Small intestine (tissue), 7 donors: ENCODE data around the gene MSH4. TPM values are rescaled to one million over a fixed set of nuclear protein-coding genes. Genes with fewer than 3 reads are reported as not detected.
A peak's percentile ranks its signal among the peaks of the same experiment; 100 is the strongest.
"Not testable (repeated sequence)": the region's sequence is repeated elsewhere in the genome, so short reads cannot be mapped to it uniquely, and the experiment has no call there.

Experiments
- DNase-seq, 2 donors: peaks; one replicate each; pipeline versions ENCODE4 v3.0.0 to v3.0.0-alpha.2; 2013
- FAIRE-seq: peaks from 2 replicates; lab custom pipeline; 2012; peaks lifted over from hg19 to GRCh38; lab: Jason Lieb, UNC
- H3K27ac ChIP-seq, 3 donors: one replicate each; pipeline ENCODE4 v1.5.1; 2013; ENCODE audit warnings: low read length in 2 of 3, mild to moderate bottlenecking in 2 of 3, control low read depth in 1 of 3, inconsistent platforms in 1 of 3, low read depth in 1 of 3, moderate library complexity in 1 of 3
- H3K27me3 ChIP-seq, 3 donors: one replicate each; pipeline ENCODE4 v1.6.1; 2013; ENCODE audit warnings: low read length in 3 of 3, inconsistent platforms in 1 of 3; ENCODE audit not compliant: control insufficient read depth in 3 of 3, insufficient read depth in 3 of 3
- H3K36me3 ChIP-seq, 3 donors: one replicate each; pipeline ENCODE4 v1.6.1; 2013; ENCODE audit warnings: low read length in 3 of 3, inconsistent platforms in 1 of 3, low read depth in 1 of 3, mild to moderate bottlenecking in 1 of 3, moderate library complexity in 1 of 3; ENCODE audit not compliant: control insufficient read depth in 3 of 3, insufficient read depth in 2 of 3
- H3K4me1 ChIP-seq, 3 donors: one replicate each; pipeline ENCODE4 v1.6.1; 2013; ENCODE audit warnings: low read length in 2 of 3, inconsistent platforms in 1 of 3, low read depth in 1 of 3, mild to moderate bottlenecking in 1 of 3, moderate library complexity in 1 of 3; ENCODE audit not compliant: control insufficient read depth in 3 of 3, insufficient read depth in 2 of 3
- H3K4me3 ChIP-seq, 3 donors: one replicate each; pipeline ENCODE4 v1.5.1; 2013; ENCODE audit warnings: low read length in 3 of 3, control low read depth in 1 of 3, inconsistent platforms in 1 of 3, low read depth in 1 of 3, mild to moderate bottlenecking in 1 of 3, moderate library complexity in 1 of 3
- H3K9me3 ChIP-seq, 2 donors: one replicate each; pipeline ENCODE4 v1.6.1; 2013; ENCODE audit warnings: low read depth in 1 of 2, low read length in 1 of 2; ENCODE audit not compliant: control insufficient read depth in 2 of 2, insufficient read depth in 1 of 2
- WGBS, 3 donors: extraction: QIAGEN DNeasy Blood & Tissue Kit; methylation state at CpG; one replicate each; pipeline ENCODE4 v1.1.7; 2013; 5-methylcytosine and 5-hydroxymethylcytosine counted together
- polyA plus RNA-seq, 4 donors: library from polyadenylated mRNA; stranded (reverse) in 3 of 4; unstranded in 1 of 4; fragments of 200-250 nt in 3 of 4; fragments of 120-200 nt in 1 of 4; gene quantifications; one replicate each; pipeline versions ENCODE4 v1.2.1 to v1.2.3, GENCODE V29; 2013
- donor health status: healthy with polysubstance abuse.
- donor health status: control.
- donor health status: control.
- donor health status: Bipolar disorder and iron deficiency.
- donor health status: healthy.

Gene MSH4
- polyA plus RNA-seq, 4 donors = 0.04 to 0.21 TPM; not detected in 2

- DNase-seq (no peak), FAIRE-seq (no peak)
- H3K9me3 ChIP-seq = no peaks in the 10 kb centered on the region
- peaks cover 7 to 21% (median 18%) of the 10 kb centered on the region in 3 donors for H3K36me3 ChIP-seq
- no peak overlapping the region for H3K27ac ChIP-seq
- no peaks in the 10 kb centered on the region for H3K27me3 ChIP-seq
- peaks cover 4 to 22% (median 9%) of the 10 kb centered on the region in 3 donors for H3K4me1 ChIP-seq
- no peak overlapping the region for H3K4me3 ChIP-seq
Observed at GRCh38 chr1:75789988-75790387, 6.7 kb upstream of the MSH4 start.

- Histone ChIP-seq H3K27me3 (no peaks in the 10 kb centered on the region), H3K4me3 (no peak overlapping the region), H3K27ac (peak overlapping the region in 1 of 3 donors; percentile 54), H3K4me1 (peaks cover 4 to 22% (median 9%) of the 10 kb centered on the region in 3 donors), H3K9me3 (no peaks in the 10 kb centered on the region), H3K36me3 (peaks cover 12 to 28% (median 21%) of the 10 kb centered on the region in 3 donors)
- DNase-seq = peak in 1 of 2 donors; percentile 61
- WGBS, 3 donors = 7 to 55% (median 35%) methylated on average over 1 of the region's 1 CpG
- FAIRE-seq = no peak
Observed at GRCh38 chr1:75791022-75791421, 5.7 kb upstream of the MSH4 start.

- peaks cover 12 to 35% (median 28%) of the 10 kb centered on the region in 3 donors for H3K36me3 ChIP-seq
- peaks cover 4 to 22% (median 9%) of the 10 kb centered on the region in 3 donors for H3K4me1 ChIP-seq
- H3K27me3 ChIP-seq = no peaks in the 10 kb centered on the region
- no peak for DNase-seq
- H3K27ac ChIP-seq = no peak overlapping the region
- WGBS, 3 donors = 92 to 98% (median 95%) methylated on average over 3 of the region's 3 CpGs
- H3K9me3 ChIP-seq = no peaks in the 10 kb centered on the region
- FAIRE-seq = no peak
- no peak overlapping the region for H3K4me3 ChIP-seq
Observed at GRCh38 chr1:75792091-75792490, 4.6 kb upstream of the MSH4 start.

GRCh38 chr1:75794382-75794781 is 2.3 kb upstream of the MSH4 start:
- H3K4me3 ChIP-seq = no peak overlapping the region
- peaks cover 4 to 9% (median 7%) of the 10 kb centered on the region in 3 donors for H3K4me1 ChIP-seq
- whole genome bisulfite sequencing, 3 donors = 95 to 97% (median 97%) methylated on average over 2 of the region's 2 CpGs
- H3K27ac ChIP-seq = no peak overlapping the region
- no peaks in the 10 kb centered on the region for H3K9me3 ChIP-seq
- H3K27me3 ChIP-seq = no peaks in the 10 kb centered on the region
- FAIRE-seq (no peak), DNase-seq (no peak)
- H3K36me3 ChIP-seq = peaks cover 12 to 34% (median 28%) of the 10 kb centered on the region in 3 donors

- DNase-seq (no peak), FAIRE-seq (no peak)
Observed at GRCh38 chr1:75795703-75796193, 934 bp upstream of the MSH4 start.

GRCh38 chr1:75797273-75797588 is 549 bp downstream of the MSH4 start:
- no peaks in the 10 kb centered on the region for H3K27me3 ChIP-seq
- no peak for FAIRE-seq

More at GRCh38 chr1:75795703-75796193, 934 bp upstream of the MSH4 start:
- H3K27ac ChIP-seq = no peak overlapping the region
- peaks cover 0 to 2% (median 1%) of the 10 kb centered on the region in 3 donors for H3K4me1 ChIP-seq
- 97% methylated on average over 4 of the region's 4 CpGs for WGBS, 3 donors
- H3K9me3 ChIP-seq = no peaks in the 10 kb centered on the region
- H3K4me3 ChIP-seq = no peak overlapping the region
- H3K36me3 ChIP-seq = peaks cover 8 to 30% (median 27%) of the 10 kb centered on the region in 3 donors
- H3K27me3 ChIP-seq = no peaks in the 10 kb centered on the region

GRCh38 chr1:75797606-75798216 is 1.0 kb downstream of the MSH4 start:
- no peak for FAIRE-seq
- Histone ChIP-seq H3K27me3 (no peaks in the 10 kb centered on the region), H3K4me3 (no peak overlapping the region), H3K9me3 (no peaks in the 10 kb centered on the region), H3K27ac (no peak overlapping the region), H3K4me1 (no peaks in the 10 kb centered on the region), H3K36me3 (peaks cover 7 to 25% (median 21%) of the 10 kb centered on the region in 3 donors)
- WGBS, 3 donors = 88 to 92% (median 89%) methylated on average over 13 of the region's 13 CpGs
- no peak for DNase-seq

More at GRCh38 chr1:75797273-75797588, 549 bp downstream of the MSH4 start:
- no peak overlapping the region for H3K27ac ChIP-seq
- no peak overlapping the region for H3K4me3 ChIP-seq
- DNase-seq = no peak
- H3K4me1 ChIP-seq = no peaks in the 10 kb centered on the region
- peaks cover 7 to 26% (median 24%) of the 10 kb centered on the region in 3 donors for H3K36me3 ChIP-seq
- 65 to 82% (median 79%) methylated on average over 6 of the region's 6 CpGs for WGBS, 3 donors
- no peaks in the 10 kb centered on the region for H3K9me3 ChIP-seq

- not testable (repeated sequence) for H3K27me3 ChIP-seq, DNase-seq, H3K9me3 ChIP-seq, H3K4me3 ChIP-seq, H3K36me3 ChIP-seq, H3K4me1 ChIP-seq, H3K27ac ChIP-seq, FAIRE-seq
- WGBS, 3 donors = 75 to 97% (median 91%) methylated on average over 2 of the region's 2 CpGs
Observed at GRCh38 chr1:75801480-75801879, 4.8 kb downstream of the MSH4 start.
